ENCODE data around the gene GNS. TPM values are rescaled to one million over a fixed set of nuclear protein-coding genes. Genes with fewer than 3 reads are reported as not detected.

GNS gene
- total and polyA plus RNA-seq, 4 donors = 27.8 to 78.6 (median 57.4) TPM

GRCh38 chr12:64722835-64723234 lies 36.4 kb downstream of the GNS start:
- WGBS = 97% methylated on average over 4 of the region's 4 CpGs
- H3K36me3 ChIP-seq (ENCODE audit: control insufficient read depth in 4 of 4, insufficient read depth in 3 of 4, low read depth in 1 of 4, low read length in 3 of 4) = peaks cover 14 to 60% (median 33%) of the 10 kb centered on the region in 4 donors

More at GRCh38 chr12:64722835-64723234, 36.4 kb downstream of the GNS start:
- no peak for DNase-seq (ENCODE audit: low spot score)
- no peaks in the 10 kb centered on the region for H3K27me3 ChIP-seq (ENCODE audit: control insufficient read depth in 4 of 4, insufficient read depth in 4 of 4, low read length in 3 of 4)
- H3K9me3 ChIP-seq (ENCODE audit: control insufficient read depth in 4 of 4, low read length in 3 of 4) = no peaks in the 10 kb centered on the region
- no peak overlapping the region for H3K27ac ChIP-seq (ENCODE audit: low read depth in 1 of 2, low read length in 2 of 2)
- H3K4me3 ChIP-seq (ENCODE audit: low read depth in 1 of 3, low read length in 3 of 3) = no peak overlapping the region
- H3K9ac ChIP-seq (ENCODE audit: low read depth in 1 of 2, low read length in 2 of 2) = no peak overlapping the region
- no peaks in the 10 kb centered on the region for H3K4me1 ChIP-seq (ENCODE audit: control insufficient read depth in 4 of 4, insufficient read depth in 4 of 4, low read length in 3 of 4)
- TF ChIP-seq YY1 (IDR thresholded peaks at IDR 0.05) = no peak
- TF ChIP-seq FOXA2 (IDR thresholded peaks at IDR 0.05) = no peak
- TF ChIP-seq FOXA1 (IDR thresholded peaks at IDR 0.05) = no peak
- no peak for TF ChIP-seq RAD21 (IDR thresholded peaks at IDR 0.05)
- no peak for TF ChIP-seq REST (IDR thresholded peaks at IDR 0.05)
- no peak for TF ChIP-seq EGR1 (IDR thresholded peaks at IDR 0.05; ENCODE audit: low read depth in 2 of 2)
- no peak for TF ChIP-seq SP1 (IDR thresholded peaks at IDR 0.05)
- TF ChIP-seq HNF4A (conservative IDR thresholded peaks at IDR 0.05) = no peak
- no peak for TF ChIP-seq ATF3 (IDR thresholded peaks at IDR 0.05)
- no peak for TF ChIP-seq CTCF (IDR thresholded peaks at IDR 0.05; ENCODE audit: low read depth, low read length, missing input control)
- no peak for TF ChIP-seq RXRA (IDR thresholded peaks at IDR 0.05)
- TF ChIP-seq ZBTB33 (IDR thresholded peaks at IDR 0.05) = no peak
- no peak for TF ChIP-seq MAX (IDR thresholded peaks at IDR 0.05)

Data from liver (tissue), 9 donors.